ENCODE results near the gene GLT8D2. TPM values are rescaled to one million over a fixed set of nuclear protein-coding genes. Genes with fewer than 3 reads are reported as not detected.
"Not testable (repeated sequence)": the region's sequence is repeated elsewhere in the genome, so short reads cannot be mapped to it uniquely, and the experiment has no call there.

The GLT8D2 gene
- total RNA-seq, 2 experiments from 2014 or later, result not detected

- no peaks in the 10 kb centered on the region for H3K4me1 Mint-ChIP-seq (ENCODE audit: low read depth)
These were observed 26.3 kb downstream of the GLT8D2 start for GRCh38 chr12:104023710-104024109.

DNA sequence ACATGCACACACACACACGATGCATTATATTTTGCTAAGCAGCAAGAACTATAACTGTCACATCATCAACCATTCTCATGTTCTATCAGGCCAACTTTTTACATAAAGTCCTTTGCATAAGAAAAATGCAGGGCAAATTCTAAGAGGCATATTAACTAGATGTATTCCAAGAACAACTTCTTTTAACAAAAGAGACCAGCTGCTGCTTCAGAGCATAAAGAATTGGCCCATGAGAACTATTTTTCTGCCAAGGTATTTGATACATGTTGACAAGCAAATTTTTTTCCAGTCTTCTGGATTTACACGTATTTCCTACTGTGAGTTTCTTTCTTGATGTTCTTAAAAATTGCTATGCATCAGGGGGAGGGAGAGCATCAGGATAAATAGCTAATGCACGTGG lies 27.2 kb downstream of the GLT8D2 start:
- Mint-ChIP-seq H3K4me1 (ENCODE audit: low read depth) (no peaks in the 10 kb centered on the region), H3K27me3 (peaks cover 32% of the 10 kb centered on the region), H3K36me3 (ENCODE audit: low read depth) (no peaks in the 10 kb centered on the region), H3K9me3 (no peaks in the 10 kb centered on the region), H3K27ac (no peak overlapping the region), H3K4me3 (no peak overlapping the region)
- H3K36me3 ChIP-seq (ENCODE audit: insufficient read depth, low read length), result no peaks in the 10 kb centered on the region
- H3K27me3 ChIP-seq (ENCODE audit: control insufficient read depth in 1 of 2, insufficient read depth in 2 of 2, low read length in 2 of 2), result peaks cover 0 to 5% of the 10 kb centered on the region in 2 experiments
- DNase-seq, result no peak
- TF ChIP-seq CTCF (IDR thresholded peaks at IDR 0.05), result no peak
- ChIA-PET POLR2A (no interaction called here), CTCF (no interaction called here)
- no peak overlapping the region for H3K4me3 ChIP-seq (ENCODE audit: low read length)
- no peak overlapping the region for H3K27ac ChIP-seq (ENCODE audit: low read depth in 1 of 2, low read length in 2 of 2)
- H3K4me1 ChIP-seq (ENCODE audit: insufficient read depth, low read length), result no peaks in the 10 kb centered on the region
- H3K9me3 ChIP-seq (ENCODE audit: control insufficient read depth in 1 of 2, insufficient read depth in 1 of 2, low read length in 2 of 2), result peaks cover 7 to 9% of the 10 kb centered on the region in 2 experiments
- intact Hi-C loops (cut with DNase I, micrococcal nuclease), result no loop called here
- ATAC-seq (ENCODE audit: poor library complexity), result no peak

More at GRCh38 chr12:104023710-104024109, 26.3 kb downstream of the GLT8D2 start:
- H3K9me3 ChIP-seq (ENCODE audit: control insufficient read depth in 1 of 2, insufficient read depth in 1 of 2, low read length in 2 of 2), result peaks cover 7 to 9% of the 10 kb centered on the region in 2 experiments
- Mint-ChIP-seq H3K9me3 (no peaks in the 10 kb centered on the region), H3K27me3 (peaks cover 39% of the 10 kb centered on the region), H3K4me3 (no peak overlapping the region), H3K27ac (no peak overlapping the region), H3K36me3 (ENCODE audit: low read depth) (no peaks in the 10 kb centered on the region)
- no peak for TF ChIP-seq CTCF (IDR thresholded peaks at IDR 0.05)
- no peaks in the 10 kb centered on the region for H3K4me1 ChIP-seq (ENCODE audit: insufficient read depth, low read length)
- no peaks in the 10 kb centered on the region for H3K36me3 ChIP-seq (ENCODE audit: insufficient read depth, low read length)
- CTCF ChIA-PET, result no interaction called here
- H3K4me3 ChIP-seq (ENCODE audit: low read length), result no peak overlapping the region
- intact Hi-C loops (cut with DNase I, micrococcal nuclease), result no loop called here
- no peak for ATAC-seq (ENCODE audit: poor library complexity)
- H3K27ac ChIP-seq (ENCODE audit: low read depth in 1 of 2, low read length in 2 of 2), result no peak overlapping the region
- POLR2A ChIA-PET, result no interaction called here
- no peak for DNase-seq
- peaks cover 0 to 5% of the 10 kb centered on the region in 2 experiments for H3K27me3 ChIP-seq (ENCODE audit: control insufficient read depth in 1 of 2, insufficient read depth in 2 of 2, low read length in 2 of 2)

DNA sequence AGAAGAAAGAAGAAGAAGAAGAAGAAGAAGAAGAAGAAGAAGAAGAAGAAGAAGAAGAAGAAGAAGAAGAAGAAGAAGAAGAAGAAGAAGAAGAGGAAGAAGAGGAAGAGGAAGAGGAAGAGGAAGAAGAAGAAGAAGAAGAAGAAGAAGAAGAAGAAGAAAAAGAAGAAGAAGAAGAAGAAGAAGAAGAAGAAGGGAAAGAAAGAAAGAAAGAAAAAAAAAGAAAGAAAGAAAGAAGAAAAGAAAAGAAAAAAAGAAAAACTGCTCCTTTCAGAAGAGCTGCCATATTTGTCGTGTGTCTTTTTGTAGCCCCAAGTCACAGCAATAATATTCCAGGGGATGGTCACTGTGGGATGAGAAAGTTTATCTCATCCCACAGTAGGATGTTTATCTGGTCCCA lies 28.1 kb downstream of the GLT8D2 start:
- H3K4me1 ChIP-seq (ENCODE audit: insufficient read depth, low read length); H3K4me3 ChIP-seq (ENCODE audit: low read length); H3K36me3 ChIP-seq (ENCODE audit: insufficient read depth, low read length); H3K36me3 Mint-ChIP-seq (ENCODE audit: low read depth); ATAC-seq (ENCODE audit: poor library complexity); POLR2A ChIA-PET; H3K27ac Mint-ChIP-seq; CTCF ChIA-PET; H3K4me1 Mint-ChIP-seq (ENCODE audit: low read depth); H3K9me3 ChIP-seq (ENCODE audit: control insufficient read depth in 1 of 2, insufficient read depth in 1 of 2, low read length in 2 of 2); intact Hi-C loops (cut with DNase I, micrococcal nuclease); H3K27ac ChIP-seq (ENCODE audit: low read depth in 1 of 2, low read length in 2 of 2); DNase-seq; H3K4me3 Mint-ChIP-seq; H3K9me3 Mint-ChIP-seq; H3K27me3 ChIP-seq (ENCODE audit: control insufficient read depth in 1 of 2, insufficient read depth in 2 of 2, low read length in 2 of 2): not testable (repeated sequence)
- H3K27me3 Mint-ChIP-seq, result peaks cover 23% of the 10 kb centered on the region

DNA sequence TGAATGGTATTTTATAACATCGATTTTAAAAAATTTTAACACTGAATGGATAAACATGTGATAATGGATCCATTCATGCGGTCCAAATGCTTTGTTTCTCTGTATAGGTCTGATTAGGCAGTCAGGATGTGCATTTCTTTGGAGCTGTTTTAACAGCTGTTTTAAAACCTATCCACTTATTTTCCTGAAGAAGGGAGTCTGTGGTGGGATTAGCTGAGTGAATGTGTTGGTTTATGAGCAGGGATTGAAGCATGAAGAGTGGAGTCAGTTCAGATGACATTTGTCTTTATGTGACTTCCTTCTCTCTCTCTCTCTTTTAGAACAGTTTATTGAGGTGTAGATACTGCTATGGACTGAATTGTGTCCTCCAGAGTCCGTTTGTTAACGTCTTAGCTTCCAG lies 37.7 kb downstream of the GLT8D2 start:
- no peak for TF ChIP-seq CTCF (IDR thresholded peaks at IDR 0.05)
- ChIA-PET POLR2A (no interaction called here), CTCF (no interaction called here)
- H3K27me3 ChIP-seq (ENCODE audit: control insufficient read depth in 1 of 2, insufficient read depth in 2 of 2, low read length in 2 of 2), result no peaks in the 10 kb centered on the region
- H3K27ac Mint-ChIP-seq, result no peak overlapping the region
- no peaks in the 10 kb centered on the region for H3K4me1 ChIP-seq (ENCODE audit: insufficient read depth, low read length)
- DNase-seq, result no peak
- no peak overlapping the region for H3K4me3 ChIP-seq (ENCODE audit: low read length)
- intact Hi-C loops (cut with DNase I, micrococcal nuclease), result no loop called here
- H3K4me3 Mint-ChIP-seq, result no peak overlapping the region
- H3K27me3 Mint-ChIP-seq, result peaks cover 14% of the 10 kb centered on the region
- H3K36me3 ChIP-seq (ENCODE audit: insufficient read depth, low read length), result no peaks in the 10 kb centered on the region
- H3K27ac ChIP-seq (ENCODE audit: low read depth in 1 of 2, low read length in 2 of 2), result no peak overlapping the region
- H3K4me1 Mint-ChIP-seq (ENCODE audit: low read depth), result no peaks in the 10 kb centered on the region
- no peak for ATAC-seq (ENCODE audit: poor library complexity)
- H3K9me3 ChIP-seq (ENCODE audit: control insufficient read depth in 1 of 2, insufficient read depth in 1 of 2, low read length in 2 of 2), result peaks cover 0 to 5% of the 10 kb centered on the region in 2 experiments
- H3K36me3 Mint-ChIP-seq (ENCODE audit: low read depth), result no peaks in the 10 kb centered on the region
- peaks cover 2% of the 10 kb centered on the region for H3K9me3 Mint-ChIP-seq

Measured in CD4-positive, alpha-beta T cell (primary cell).